M059J (cell line): ENCODE data around the gene POLN. TPM values are rescaled to one million over a fixed set of nuclear protein-coding genes. Genes with fewer than 3 reads are reported as not detected.

Experiments used
- DNase-seq: peaks from one replicate; pipeline ENCODE4 v3.0.0-alpha.2; 2012; ENCODE audit warnings: low read depth
- total RNA-seq: library from RNA; depleted of rRNA; stranded (reverse); fragments of >200 nt; shearing (Covaris generic); gene quantifications from 2 replicates; pipeline ENCODE4 v1.2.3, GENCODE V29; 2014

The POLN gene
- total RNA-seq, 1 experiment from 2014 or later = 0.44 TPM

- no peak for DNase-seq
Measured at GRCh38 chr4:2083116-2083825, 158.7 kb downstream of the POLN start.

GRCh38 chr4:2082627-2083026, 159.3 kb downstream of the POLN start:
- no peak for DNase-seq

GRCh38 chr4:2082118-2082517, 159.8 kb downstream of the POLN start:
- DNase-seq = no peak

GRCh38 chr4:2081540-2081939, 160.4 kb downstream of the POLN start:
- DNase-seq = no peak

GRCh38 chr4:2080429-2081300, 161.3 kb downstream of the POLN start:
- DNase-seq = no peak

- DNase-seq = no peak
Measured at GRCh38 chr4:2079926-2080325, 162.0 kb downstream of the POLN start.

- DNase-seq = no peak
Measured at GRCh38 chr4:2079006-2079405, 162.9 kb downstream of the POLN start.

- DNase-seq = no peak
Measured at GRCh38 chr4:2078584-2078983, 163.3 kb downstream of the POLN start.

GRCh38 chr4:2077537-2078460, 164.1 kb downstream of the POLN start:
- DNase-seq = no peak

GRCh38 chr4:2076908-2077536, 164.9 kb downstream of the POLN start:
- no peak for DNase-seq

GRCh38 chr4:2075987-2076907, 165.7 kb downstream of the POLN start:
- no peak for DNase-seq

- DNase-seq = no peak
Measured at GRCh38 chr4:2075171-2075986, 166.5 kb downstream of the POLN start.

GRCh38 chr4:2074588-2074987, 167.3 kb downstream of the POLN start:
- no peak for DNase-seq

- no peak for DNase-seq
Measured at GRCh38 chr4:2073808-2074481, 168.0 kb downstream of the POLN start.

- no peak for DNase-seq
Measured at GRCh38 chr4:2072971-2073807, 168.7 kb downstream of the POLN start.

GRCh38 chr4:2071912-2072867, 169.7 kb downstream of the POLN start:
- no peak for DNase-seq
